Measurements from ENCODE around the gene KIF1A. TPM values are rescaled to one million over a fixed set of nuclear protein-coding genes. Genes with fewer than 3 reads are reported as not detected.

Gene KIF1A
- total RNA-seq, 3 donors from 2014 or later: 1.5 to 17.2 (median 1.9) TPM

- no peak for DNase-seq
- no peaks in the 10 kb centered on the region for H3K9me3 ChIP-seq
- no peak for ATAC-seq
- TF ChIP-seq CTCF (IDR thresholded peaks at IDR 0.05): no peak
- no peaks in the 10 kb centered on the region for H3K36me3 ChIP-seq (ENCODE audit: low read depth)
- no peaks in the 10 kb centered on the region for H3K4me1 ChIP-seq (ENCODE audit: low read depth)
- intact Hi-C loops (cut with DNase I, micrococcal nuclease): no loop called here
- no peak overlapping the region for H3K4me3 ChIP-seq
Measured at GRCh38 chr2:240727439-240727838, 92.6 kb downstream of the KIF1A start.

GRCh38 chr2:240726876-240727275, 93.1 kb downstream of the KIF1A start:
- ATAC-seq (no peak), DNase-seq (no peak)
- intact Hi-C loops (cut with DNase I, micrococcal nuclease): no loop called here

GRCh38 chr2:240725671-240726070, 94.3 kb downstream of the KIF1A start:
- no peak for TF ChIP-seq CTCF (IDR thresholded peaks at IDR 0.05)
- no peak for ATAC-seq
- intact Hi-C loops (cut with DNase I, micrococcal nuclease): no loop called here
- Histone ChIP-seq H3K4me1 (ENCODE audit: low read depth) (no peaks in the 10 kb centered on the region), H3K4me3 (no peak overlapping the region), H3K36me3 (ENCODE audit: low read depth) (no peaks in the 10 kb centered on the region), H3K9me3 (no peaks in the 10 kb centered on the region)
- DNase-seq: no peak

More at GRCh38 chr2:240726876-240727275, 93.1 kb downstream of the KIF1A start:
- no peaks in the 10 kb centered on the region for H3K9me3 ChIP-seq
- no peak overlapping the region for H3K4me3 ChIP-seq
- no peaks in the 10 kb centered on the region for H3K36me3 ChIP-seq (ENCODE audit: low read depth)
- no peak for TF ChIP-seq CTCF (IDR thresholded peaks at IDR 0.05)
- no peaks in the 10 kb centered on the region for H3K4me1 ChIP-seq (ENCODE audit: low read depth)

GRCh38 chr2:240725266-240725665, 94.8 kb downstream of the KIF1A start:
- ATAC-seq (no peak), DNase-seq (no peak)
- no peaks in the 10 kb centered on the region for H3K9me3 ChIP-seq
- no peaks in the 10 kb centered on the region for H3K36me3 ChIP-seq (ENCODE audit: low read depth)
- intact Hi-C loops (cut with DNase I, micrococcal nuclease): no loop called here
- H3K4me3 ChIP-seq: no peak overlapping the region
- no peaks in the 10 kb centered on the region for H3K4me1 ChIP-seq (ENCODE audit: low read depth)
- no peak for TF ChIP-seq CTCF (IDR thresholded peaks at IDR 0.05)

GRCh38 chr2:240724431-240724830, 95.6 kb downstream of the KIF1A start:
- Histone ChIP-seq H3K4me3 (no peak overlapping the region), H3K9me3 (no peaks in the 10 kb centered on the region), H3K36me3 (ENCODE audit: low read depth) (no peaks in the 10 kb centered on the region), H3K4me1 (ENCODE audit: low read depth) (no peaks in the 10 kb centered on the region)
- TF ChIP-seq CTCF (IDR thresholded peaks at IDR 0.05): no peak
- intact Hi-C loops (cut with DNase I, micrococcal nuclease): no loop called here
- no peak for DNase-seq
- no peak for ATAC-seq

- ATAC-seq (no peak), DNase-seq (no peak)
- intact Hi-C loops (cut with DNase I, micrococcal nuclease): no loop called here
- no peak for TF ChIP-seq CTCF (IDR thresholded peaks at IDR 0.05)
- no peak overlapping the region for H3K4me3 ChIP-seq
- no peaks in the 10 kb centered on the region for H3K9me3 ChIP-seq
- no peaks in the 10 kb centered on the region for H3K4me1 ChIP-seq (ENCODE audit: low read depth)
- H3K36me3 ChIP-seq (ENCODE audit: low read depth): no peaks in the 10 kb centered on the region
Measured at GRCh38 chr2:240723851-240724250, 96.2 kb downstream of the KIF1A start.
